Keratinocyte (primary cell): ENCODE results near the gene TRMT1. TPM values are rescaled to one million over a fixed set of nuclear protein-coding genes. Genes with fewer than 3 reads are reported as not detected.

ENCODE experiments used
- DNase-seq: peaks from one replicate; pipeline ENCODE4 v3.0.0-alpha.2; 2011; ENCODE audit warnings: low read depth, missing footprints, low spot score
- FAIRE-seq: peaks from 2 replicates; lab custom pipeline; 2011; peaks lifted over from hg19 to GRCh38; lab: Jason Lieb, UNC
- H2AFZ ChIP-seq: 2 replicates; pipeline ENCODE4 v1.6.0; 2012; ENCODE audit warnings: low read length, control low read depth, inconsistent platforms; ENCODE audit not compliant: control insufficient read depth
- H3K27ac ChIP-seq: 2 replicates; pipeline ENCODE4 v1.5.1; 2011; ENCODE audit warnings: low read length; ENCODE audit not compliant: control insufficient read depth, insufficient read depth
- H3K27me3 ChIP-seq: 3 replicates; pipeline ENCODE4 v1.6.0; 2011; ENCODE audit warnings: low read length; ENCODE audit not compliant: control insufficient read depth, insufficient read depth; ENCODE audit errors: extremely low read depth
- H3K36me3 ChIP-seq, 2 experiments: 2 replicates in 1 of 2; 3 replicates in 1 of 2; pipeline ENCODE4 v1.5.1; 2011; ENCODE audit warnings: low read length in 2 of 2, mild to moderate bottlenecking in 1 of 2; ENCODE audit not compliant: control insufficient read depth in 2 of 2, insufficient read depth in 2 of 2; ENCODE audit errors: extremely low read depth in 1 of 2
- H3K4me1 ChIP-seq: 3 replicates; pipeline ENCODE4 v1.5.1; 2011; ENCODE audit warnings: low read length; ENCODE audit not compliant: control insufficient read depth, insufficient read depth; ENCODE audit errors: extremely low read depth
- H3K4me2 ChIP-seq: 3 replicates; pipeline ENCODE4 v1.6.0; 2011; ENCODE audit warnings: low read depth, low read length; ENCODE audit not compliant: control insufficient read depth, insufficient read depth; ENCODE audit errors: extremely low read depth
- H3K4me3 ChIP-seq, 3 experiments: fragments of 200-600 bp in 1 of 3; sonication (generic) in 1 of 3; 2 replicates in 2 of 3; 3 replicates in 1 of 3; pipeline ENCODE4 v1.5.1; 2011 to 2016; ENCODE audit warnings: low read length in 3 of 3, mild to moderate bottlenecking in 3 of 3, control low read depth in 2 of 3, inconsistent platforms in 1 of 3, low read depth in 1 of 3, mixed read lengths in 1 of 3, mixed run types in 1 of 3, moderate library complexity in 1 of 3; ENCODE audit not compliant: control insufficient read depth in 2 of 3, insufficient read depth in 2 of 3; ENCODE audit errors: extremely low read depth in 1 of 3
- H3K79me2 ChIP-seq: 2 replicates; pipeline ENCODE4 v1.6.0; 2012; ENCODE audit warnings: low read length; ENCODE audit not compliant: control insufficient read depth, insufficient read depth
- H3K9ac ChIP-seq: 3 replicates; pipeline ENCODE4 v1.6.0; 2011; ENCODE audit warnings: low read length; ENCODE audit not compliant: control insufficient read depth, insufficient read depth; ENCODE audit errors: extremely low read depth
- H3K9me1 ChIP-seq: 3 replicates; pipeline ENCODE4 v1.6.0; 2011; ENCODE audit warnings: low read length; ENCODE audit not compliant: control insufficient read depth, insufficient read depth; ENCODE audit errors: extremely low read depth
- H3K9me3 ChIP-seq: 2 replicates; pipeline ENCODE4 v1.5.1; 2012; ENCODE audit warnings: low read depth, low read length; ENCODE audit not compliant: control insufficient read depth
- H4K20me1 ChIP-seq: 3 replicates; pipeline ENCODE4 v1.6.0; 2011; ENCODE audit warnings: low read length; ENCODE audit not compliant: control insufficient read depth, insufficient read depth; ENCODE audit errors: extremely low read depth
- CTCF ChIP-seq, 3 experiments: IDR thresholded peaks in 1 of 3; conservative IDR thresholded peaks in 1 of 3; optimal IDR thresholded peaks in 1 of 3; 2 replicates in 2 of 3; 3 replicates in 1 of 3; pipeline versions ENCODE3 to v1.5.1; 2011; ENCODE audit warnings: low read length in 3 of 3, mild to moderate bottlenecking in 3 of 3, moderate library complexity in 2 of 3, control low read depth in 1 of 3, inconsistent platforms in 1 of 3; ENCODE audit not compliant: insufficient read depth in 2 of 3; ENCODE audit errors: extremely low read depth in 1 of 3
- EZH2 ChIP-seq: IDR thresholded peaks from one replicate; pipeline ENCODE4 v1.6.1; 2012; ENCODE audit warnings: inconsistent platforms, mild to moderate bottlenecking, low read length, moderate library complexity
- dilution Hi-C: fragments of 300-500 bp; cut with MboI; formaldehyde crosslinking; loops from one replicate; pipeline ENCODE4 v1.7.0; 2020; ENCODE audit warnings: low sequenced_read_pairs; ENCODE audit not compliant: extremely low pct_ligation_motif_present
- polyA plus RNA-seq, 5 experiments: library from polyadenylated mRNA; depleted of rRNA in 3 of 5; stranded (reverse) in 3 of 5; stranded (forward) in 1 of 5; unstranded in 1 of 5; fragments of >200 nt; gene quantifications; 1 replicate in 1 of 5; 2 replicates in 3 of 5; 3 replicates in 1 of 5; pipeline versions ENCODE4 v1.2.1 to v1.2.3, GENCODE V29; 2011 to 2012; ENCODE audit warnings: missing spikeins in 2 of 5, low read depth in 1 of 5, low replicate concordance in 1 of 5

The TRMT1 gene
- polyA plus RNA-seq, 1 donor (not counting 4 experiments of a cell fraction or from before 2014, with no cell fraction given), result 30.9 TPM

GRCh38 chr19:13069415-13070359 lies 46.9 kb downstream of the TRMT1 start:
- FAIRE-seq (no peak), DNase-seq (no peak)
- H2AFZ ChIP-seq, result no peak overlapping the region
- TF ChIP-seq EZH2 (no peak), CTCF (optimal IDR thresholded peaks at IDR 0.05 in 1 of 3, IDR thresholded peaks at IDR 0.05 in 1 of 3, conservative IDR thresholded peaks at IDR 0.05 in 1 of 3; ENCODE audit: extremely low read depth in 1 of 3, insufficient read depth in 2 of 3, low read length in 3 of 3) (no peak)
- H3K4me1 ChIP-seq, result no peaks in the 10 kb centered on the region
- H3K9me3 ChIP-seq, result no peaks in the 10 kb centered on the region
- H3K79me2 ChIP-seq, result peaks cover 13% of the 10 kb centered on the region
- no peak overlapping the region for H3K4me3 ChIP-seq
- H3K27me3 ChIP-seq, result no peaks in the 10 kb centered on the region
- H3K9ac ChIP-seq, result no peak overlapping the region
- H3K36me3 ChIP-seq, result peaks cover 6 to 15% of the 10 kb centered on the region in 2 experiments
- H3K27ac ChIP-seq, result no peak overlapping the region
- dilution Hi-C loops, result no loop called here
- H4K20me1 ChIP-seq, result no peaks in the 10 kb centered on the region
- no peak overlapping the region for H3K4me2 ChIP-seq
- H3K9me1 ChIP-seq, result no peaks in the 10 kb centered on the region

- H3K4me1 ChIP-seq, result no peaks in the 10 kb centered on the region
- H3K9ac ChIP-seq, result no peak overlapping the region
- no peak overlapping the region for H3K4me3 ChIP-seq
- no peaks in the 10 kb centered on the region for H3K9me1 ChIP-seq
- H4K20me1 ChIP-seq, result no peaks in the 10 kb centered on the region
- H3K4me2 ChIP-seq, result no peak overlapping the region
- H3K36me3 ChIP-seq, result peaks cover under 1 to 9% of the 10 kb centered on the region in 2 experiments
- H2AFZ ChIP-seq, result no peak overlapping the region
- peaks cover 18% of the 10 kb centered on the region for H3K79me2 ChIP-seq
- no peaks in the 10 kb centered on the region for H3K9me3 ChIP-seq
- H3K27ac ChIP-seq, result no peak overlapping the region
- DNase-seq, result no peak
- H3K27me3 ChIP-seq, result no peaks in the 10 kb centered on the region
- no peak for TF ChIP-seq CTCF (optimal IDR thresholded peaks at IDR 0.05 in 1 of 3, IDR thresholded peaks at IDR 0.05 in 1 of 3, conservative IDR thresholded peaks at IDR 0.05 in 1 of 3; ENCODE audit: extremely low read depth in 1 of 3, insufficient read depth in 2 of 3, low read length in 3 of 3)
- no peak for TF ChIP-seq EZH2
- dilution Hi-C loops, result no loop called here
- no peak for FAIRE-seq
Measured at GRCh38 chr19:13068085-13068846, 48.3 kb downstream of the TRMT1 start.
